Activated T-helper 17 cell treated with anti-CD3 and anti-CD28 coated beads, Interleukin-2, amount 50 U/mL, for 72 hours (primary cell): ENCODE data around the gene PASK. TPM values are rescaled to one million over a fixed set of nuclear protein-coding genes. Genes with fewer than 3 reads are reported as not detected.
A peak's percentile ranks its signal among the peaks of the same experiment; 100 is the strongest.

Experiments used
- ATAC-seq: fragments of 150-1000 bp; cut with Tn5 transposase; replicated peaks from 2 replicates; pipeline ENCODE4 v1.10.0; 2021; ENCODE audit warnings: mild to moderate bottlenecking, moderate library complexity
- H3K27ac Mint-ChIP-seq: one replicate; pipeline ENCODE4 v1.8.0; 2022; ENCODE audit warnings: mixed read lengths
- H3K27me3 Mint-ChIP-seq: one replicate; pipeline ENCODE4 v1.8.0; 2022; ENCODE audit warnings: mixed read lengths
- H3K36me3 Mint-ChIP-seq: one replicate; pipeline ENCODE4 v1.8.0; 2022; ENCODE audit warnings: low read depth, mild to moderate bottlenecking, mixed read lengths
- H3K4me1 Mint-ChIP-seq: one replicate; pipeline ENCODE4 v1.8.0; 2022; ENCODE audit warnings: mixed read lengths
- H3K4me3 Mint-ChIP-seq: one replicate; pipeline ENCODE4 v1.8.0; 2022; ENCODE audit warnings: mild to moderate bottlenecking, mixed read lengths
- H3K9me3 Mint-ChIP-seq: one replicate; pipeline ENCODE4 v1.8.0; 2022; ENCODE audit warnings: mixed read lengths
- total RNA-seq, 2 donors: library from RNA; stranded (reverse); gene quantifications; one replicate each; pipeline ENCODE4 v1.2.3, GENCODE V29; 2022

The PASK gene
- total RNA-seq, 2 donors from 2014 or later = 71.0 to 73.6 TPM

- Mint-ChIP-seq H3K4me3 (no peak overlapping the region), H3K27ac (no peak overlapping the region), H3K36me3 (peaks cover 21% of the 10 kb centered on the region), H3K9me3 (no peaks in the 10 kb centered on the region), H3K27me3 (no peaks in the 10 kb centered on the region), H3K4me1 (peaks cover 13% of the 10 kb centered on the region)
- ATAC-seq = no peak
Observed at GRCh38 chr2:241146286-241146685, 3.0 kb downstream of the PASK start.

GRCh38 chr2:241142593-241142992 lies 6.7 kb downstream of the PASK start:
- Mint-ChIP-seq H3K9me3 (no peaks in the 10 kb centered on the region), H3K36me3 (peaks cover 48% of the 10 kb centered on the region), H3K27me3 (no peaks in the 10 kb centered on the region), H3K27ac (no peak overlapping the region), H3K4me3 (no peak overlapping the region), H3K4me1 (no peaks in the 10 kb centered on the region)
- no peak for ATAC-seq

GRCh38 chr2:241142063-241142462 lies 7.2 kb downstream of the PASK start:
- Mint-ChIP-seq H3K9me3 (no peaks in the 10 kb centered on the region), H3K27me3 (no peaks in the 10 kb centered on the region), H3K4me3 (no peak overlapping the region), H3K36me3 (peaks cover 49% of the 10 kb centered on the region), H3K4me1 (no peaks in the 10 kb centered on the region), H3K27ac (peak overlapping the region; percentile 28)
- ATAC-seq = no peak

GRCh38 chr2:241141214-241141770 lies 8.0 kb downstream of the PASK start:
- H3K36me3 Mint-ChIP-seq = peaks cover 53% of the 10 kb centered on the region
- ATAC-seq = no peak
- peak overlapping the region; percentile 28 for H3K27ac Mint-ChIP-seq
- no peaks in the 10 kb centered on the region for H3K9me3 Mint-ChIP-seq
- H3K4me3 Mint-ChIP-seq = no peak overlapping the region
- H3K4me1 Mint-ChIP-seq = no peaks in the 10 kb centered on the region
- no peaks in the 10 kb centered on the region for H3K27me3 Mint-ChIP-seq

GRCh38 chr2:241140445-241140840 lies 8.8 kb downstream of the PASK start:
- Mint-ChIP-seq H3K9me3 (no peaks in the 10 kb centered on the region), H3K36me3 (peaks cover 61% of the 10 kb centered on the region), H3K4me1 (no peaks in the 10 kb centered on the region), H3K4me3 (no peak overlapping the region), H3K27ac (peak overlapping the region; percentile 29), H3K27me3 (no peaks in the 10 kb centered on the region)
- ATAC-seq = no peak

GRCh38 chr2:241139531-241140444 lies 9.5 kb downstream of the PASK start:
- H3K27ac Mint-ChIP-seq = no peak overlapping the region
- peaks cover 61% of the 10 kb centered on the region for H3K36me3 Mint-ChIP-seq
- H3K4me1 Mint-ChIP-seq = no peaks in the 10 kb centered on the region
- H3K27me3 Mint-ChIP-seq = no peaks in the 10 kb centered on the region
- ATAC-seq = no peak
- no peak overlapping the region for H3K4me3 Mint-ChIP-seq
- H3K9me3 Mint-ChIP-seq = no peaks in the 10 kb centered on the region

- Mint-ChIP-seq H3K36me3 (peaks cover 62% of the 10 kb centered on the region), H3K4me1 (no peaks in the 10 kb centered on the region), H3K9me3 (no peaks in the 10 kb centered on the region), H3K27me3 (no peaks in the 10 kb centered on the region), H3K27ac (no peak overlapping the region), H3K4me3 (no peak overlapping the region)
- ATAC-seq = no peak
Observed at GRCh38 chr2:241138471-241138870, 10.8 kb downstream of the PASK start.

- H3K27ac Mint-ChIP-seq = peak overlapping the region; percentile 28
- H3K4me3 Mint-ChIP-seq = no peak overlapping the region
- no peaks in the 10 kb centered on the region for H3K9me3 Mint-ChIP-seq
- H3K36me3 Mint-ChIP-seq = peaks cover 70% of the 10 kb centered on the region
- H3K4me1 Mint-ChIP-seq = no peaks in the 10 kb centered on the region
- no peaks in the 10 kb centered on the region for H3K27me3 Mint-ChIP-seq
- no peak for ATAC-seq
Observed at GRCh38 chr2:241137276-241138190, 11.7 kb downstream of the PASK start.

- H3K9me3 Mint-ChIP-seq = no peaks in the 10 kb centered on the region
- H3K27ac Mint-ChIP-seq = no peak overlapping the region
- no peaks in the 10 kb centered on the region for H3K4me1 Mint-ChIP-seq
- no peak for ATAC-seq
- H3K27me3 Mint-ChIP-seq = no peaks in the 10 kb centered on the region
- H3K36me3 Mint-ChIP-seq = peaks cover 67% of the 10 kb centered on the region
- H3K4me3 Mint-ChIP-seq = no peak overlapping the region
Observed at GRCh38 chr2:241136661-241137260, 12.5 kb downstream of the PASK start.

GRCh38 chr2:241136191-241136590 lies 13.1 kb downstream of the PASK start:
- Mint-ChIP-seq H3K4me1 (no peaks in the 10 kb centered on the region), H3K36me3 (peaks cover 62% of the 10 kb centered on the region), H3K4me3 (no peak overlapping the region), H3K9me3 (no peaks in the 10 kb centered on the region), H3K27me3 (no peaks in the 10 kb centered on the region), H3K27ac (no peak overlapping the region)
- ATAC-seq = no peak

- peaks cover 60% of the 10 kb centered on the region for H3K36me3 Mint-ChIP-seq
- no peak overlapping the region for H3K4me3 Mint-ChIP-seq
- ATAC-seq = no peak
- H3K27me3 Mint-ChIP-seq = no peaks in the 10 kb centered on the region
- no peaks in the 10 kb centered on the region for H3K9me3 Mint-ChIP-seq
- H3K4me1 Mint-ChIP-seq = peaks cover 1% of the 10 kb centered on the region
- H3K27ac Mint-ChIP-seq = peak overlapping the region; percentile 48
Observed at GRCh38 chr2:241135737-241136136, 13.5 kb downstream of the PASK start.

- no peak for ATAC-seq
- Mint-ChIP-seq H3K36me3 (peaks cover 58% of the 10 kb centered on the region), H3K27me3 (no peaks in the 10 kb centered on the region), H3K4me3 (no peak overlapping the region), H3K4me1 (peaks cover 4% of the 10 kb centered on the region), H3K9me3 (no peaks in the 10 kb centered on the region), H3K27ac (no peak overlapping the region)
Observed at GRCh38 chr2:241134711-241135110, 14.6 kb downstream of the PASK start.

GRCh38 chr2:241133436-241133820 lies 15.8 kb downstream of the PASK start:
- Mint-ChIP-seq H3K9me3 (no peaks in the 10 kb centered on the region), H3K4me1 (peaks cover 12% of the 10 kb centered on the region), H3K27me3 (no peaks in the 10 kb centered on the region), H3K4me3 (no peak overlapping the region), H3K27ac (peak overlapping the region; percentile 42), H3K36me3 (peaks cover 45% of the 10 kb centered on the region)
- no peak for ATAC-seq
